ENCODE measurements around the gene ARSJ.

ARSJ gene

GRCh38 chr4:113885291-113885690, 94.2 kb downstream of the ARSJ start:
- no peak for FAIRE-seq

GRCh38 chr4:113884655-113885054, 94.8 kb downstream of the ARSJ start:
- FAIRE-seq: no peak

GRCh38 chr4:113882668-113883067, 96.8 kb downstream of the ARSJ start:
- FAIRE-seq: no peak

- no peak for FAIRE-seq
These were observed 98.2 kb downstream of the ARSJ start for GRCh38 chr4:113881256-113881655.

GRCh38 chr4:113880240-113881028, 99.0 kb downstream of the ARSJ start:
- no peak for FAIRE-seq

GRCh38 chr4:113878668-113879067, 100.8 kb downstream of the ARSJ start:
- FAIRE-seq: no peak

GRCh38 chr4:113874480-113874879, 105.0 kb downstream of the ARSJ start:
- no peak for FAIRE-seq

- FAIRE-seq: no peak
These were observed 105.9 kb downstream of the ARSJ start for GRCh38 chr4:113873508-113873907.

- FAIRE-seq: no peak
These were observed 106.8 kb downstream of the ARSJ start for GRCh38 chr4:113872426-113873260.

GRCh38 chr4:113871080-113871479, 108.4 kb downstream of the ARSJ start:
- no peak for FAIRE-seq

GRCh38 chr4:113869743-113870375, 109.6 kb downstream of the ARSJ start:
- FAIRE-seq: no peak

- no peak for FAIRE-seq
These were observed 112.8 kb downstream of the ARSJ start for GRCh38 chr4:113866611-113867010.

- FAIRE-seq: no peak
These were observed 120.5 kb downstream of the ARSJ start for GRCh38 chr4:113858924-113859323.

- no peak for FAIRE-seq
These were observed 127.6 kb downstream of the ARSJ start for GRCh38 chr4:113851816-113852215.
